WTC11 (cell line): ENCODE measurements around the gene MSX1. TPM values are rescaled to one million over a fixed set of nuclear protein-coding genes. Genes with fewer than 3 reads are reported as not detected.

Source experiments
- ATAC-seq: fragments of 200-7000 bp; cut with Tn5 transposase; 2 replicates; pipeline ENCODE4 v1.10.0; 2021; ENCODE audit warnings: mild to moderate bottlenecking, moderate library complexity
- CTCF ChIA-PET: fragments of 300-600 bp; sonication (Branson Sonifier 250); formaldehyde crosslinking; loops from one replicate; lab custom pipeline; 2021; ENCODE audit warnings: antibody characterized with exemption; lab: Charles Lee
- POLR2A ChIA-PET: fragments of 350-600 bp; sonication (Branson Sonifier 250); formaldehyde crosslinking; loops from one replicate; lab custom pipeline; 2021; ENCODE audit warnings: antibody characterized with exemption; lab: Charles Lee
- DNase-seq: peaks from one replicate; pipeline ENCODE4 v3.0.0; 2021; ENCODE audit warnings: low spot score
- H3K27ac Mint-ChIP-seq: 2 replicates; pipeline ENCODE4 v1.8.0; 2021; ENCODE audit warnings: mixed read lengths
- H3K27me3 Mint-ChIP-seq: 2 replicates; pipeline ENCODE4 v1.8.0; 2021; ENCODE audit warnings: low read depth, mild to moderate bottlenecking, moderate library complexity, mixed read lengths
- H3K36me3 Mint-ChIP-seq: 2 replicates; pipeline ENCODE4 v1.8.0; 2021; ENCODE audit warnings: mixed read lengths
- H3K4me1 Mint-ChIP-seq: 2 replicates; pipeline ENCODE4 v1.8.0; 2022; ENCODE audit warnings: mixed read lengths
- H3K4me3 Mint-ChIP-seq: 2 replicates; pipeline ENCODE4 v1.8.0; 2021; ENCODE audit warnings: mild to moderate bottlenecking, moderate library complexity, mixed read lengths
- H3K9me3 Mint-ChIP-seq: 2 replicates; pipeline ENCODE4 v1.8.0; 2021; ENCODE audit warnings: mixed read lengths
- AFF4 ChIP-seq: sonication (generic); formaldehyde crosslinking; IDR thresholded peaks from 2 replicates; pipeline ENCODE4 v1.8.1; 2023; ENCODE audit warnings: mild to moderate bottlenecking, missing genetic modification reagents, borderline replicate concordance
- ARID4B ChIP-seq: sonication (generic); formaldehyde crosslinking; IDR thresholded peaks from 2 replicates; pipeline ENCODE4 v1.8.0; 2023; ENCODE audit warnings: missing genetic modification reagents, mild to moderate bottlenecking, borderline replicate concordance
- ATF1 ChIP-seq: sonication (generic); formaldehyde crosslinking; IDR thresholded peaks from 2 replicates; pipeline ENCODE4 v1.8.1; 2023; ENCODE audit warnings: mild to moderate bottlenecking, moderate library complexity, missing genetic modification reagents
- ATF2 ChIP-seq: sonication (generic); formaldehyde crosslinking; IDR thresholded peaks from 2 replicates; pipeline ENCODE4 v1.8.1; 2022; ENCODE audit warnings: low read depth, missing genetic modification reagents, borderline replicate concordance
- GABPB1 ChIP-seq: sonication (generic); formaldehyde crosslinking; IDR thresholded peaks from 2 replicates; pipeline ENCODE4 v1.8.1; 2023; ENCODE audit warnings: mild to moderate bottlenecking, missing genetic modification reagents
- GRHL2 ChIP-seq: fragments of 250-450 bp; sonication (Bioruptor Pico); IDR thresholded peaks from 2 replicates; pipeline ENCODE4 v1.8.0; 2022; ENCODE audit warnings: mild to moderate bottlenecking, moderate library complexity; ENCODE audit not compliant: insufficient replicate concordance, severe bottlenecking
- MYBL2 ChIP-seq: sonication (generic); formaldehyde crosslinking; IDR thresholded peaks from 2 replicates; pipeline ENCODE4 v1.8.1; 2023; ENCODE audit warnings: mild to moderate bottlenecking, moderate library complexity, missing genetic modification reagents
- NFATC4 ChIP-seq: fragments of 250-450 bp; sonication (Bioruptor Pico); IDR thresholded peaks from 2 replicates; pipeline ENCODE4 v1.9.0; 2021; ENCODE audit warnings: mild to moderate bottlenecking
- RORB ChIP-seq: fragments of 250-450 bp; sonication (Bioruptor Pico); IDR thresholded peaks from 2 replicates; pipeline ENCODE4 v1.9.0; 2021; ENCODE audit warnings: mild to moderate bottlenecking
- SMAD4 ChIP-seq: sonication (generic); formaldehyde crosslinking; IDR thresholded peaks from 2 replicates; pipeline ENCODE4 v1.8.0; 2022; ENCODE audit warnings: mild to moderate bottlenecking, missing genetic modification reagents
- TEAD1 ChIP-seq: sonication (generic); formaldehyde crosslinking; IDR thresholded peaks from 2 replicates; pipeline ENCODE4 v1.8.0; 2022; ENCODE audit warnings: mild to moderate bottlenecking, missing genetic modification reagents
- ZNF121 ChIP-seq: sonication (generic); formaldehyde crosslinking; IDR thresholded peaks from 2 replicates; pipeline ENCODE4 v1.8.0; 2023; ENCODE audit warnings: missing genetic modification reagents
- ZNF396 ChIP-seq: fragments of 250-450 bp; sonication (Bioruptor Pico); IDR thresholded peaks from 2 replicates; pipeline ENCODE4 v1.8.0; 2021; ENCODE audit warnings: mild to moderate bottlenecking, moderate library complexity, borderline replicate concordance
- ZNF425 ChIP-seq: fragments of 250-450 bp; sonication (Bioruptor Pico); conservative IDR thresholded peaks from 2 replicates; pipeline ENCODE4 v1.9.0; 2021; ENCODE audit warnings: mild to moderate bottlenecking
- total RNA-seq: library from RNA; stranded (reverse); gene quantifications from 3 replicates; pipeline ENCODE4 v1.2.3, GENCODE V29; 2021
- TF ChIP-seq, protein P1 (sequence below): fragments of 250-450 bp; sonication (Bioruptor Pico); IDR thresholded peaks from 2 replicates; pipeline ENCODE4 v1.8.0; 2021; ENCODE audit warnings: mild to moderate bottlenecking
- TF ChIP-seq, protein P2 (sequence below): sonication (generic); formaldehyde crosslinking; IDR thresholded peaks from 2 replicates; pipeline ENCODE4 v1.8.1; 2023; ENCODE audit warnings: mild to moderate bottlenecking, missing genetic modification reagents
- TF ChIP-seq, protein P3 (sequence below): sonication (generic); formaldehyde crosslinking; IDR thresholded peaks from 2 replicates; pipeline ENCODE4 v1.8.0; 2022; ENCODE audit warnings: mild to moderate bottlenecking, missing genetic modification reagents

Gene MSX1
- total RNA-seq, 1 experiment from 2014 or later, result 0.28 TPM

DNA sequence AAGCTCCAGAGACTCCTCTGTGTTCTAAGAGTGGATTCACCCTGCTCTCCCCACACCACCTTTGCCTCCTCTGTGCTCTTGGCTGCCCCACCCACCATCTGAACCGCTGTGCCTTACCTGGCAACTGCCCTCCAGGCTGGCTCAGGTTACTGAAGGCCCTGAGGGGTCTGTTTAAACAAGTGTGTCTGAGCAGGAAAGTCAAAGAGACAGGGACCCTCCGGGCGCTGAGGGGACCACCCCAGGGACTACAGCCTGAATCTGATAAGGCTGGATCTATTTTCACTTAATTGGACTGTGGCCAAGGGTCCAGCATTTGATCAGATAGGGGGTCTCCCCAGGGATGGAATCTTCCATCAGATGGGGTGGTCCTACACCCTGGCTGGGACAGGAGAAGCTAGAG lies 10.4 kb upstream of the MSX1 start:
- TF ChIP-seq, protein P1, sequence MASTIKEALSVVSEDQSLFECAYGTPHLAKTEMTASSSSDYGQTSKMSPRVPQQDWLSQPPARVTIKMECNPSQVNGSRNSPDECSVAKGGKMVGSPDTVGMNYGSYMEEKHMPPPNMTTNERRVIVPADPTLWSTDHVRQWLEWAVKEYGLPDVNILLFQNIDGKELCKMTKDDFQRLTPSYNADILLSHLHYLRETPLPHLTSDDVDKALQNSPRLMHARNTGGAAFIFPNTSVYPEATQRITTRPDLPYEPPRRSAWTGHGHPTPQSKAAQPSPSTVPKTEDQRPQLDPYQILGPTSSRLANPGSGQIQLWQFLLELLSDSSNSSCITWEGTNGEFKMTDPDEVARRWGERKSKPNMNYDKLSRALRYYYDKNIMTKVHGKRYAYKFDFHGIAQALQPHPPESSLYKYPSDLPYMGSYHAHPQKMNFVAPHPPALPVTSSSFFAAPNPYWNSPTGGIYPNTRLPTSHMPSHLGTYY (CRISPR knock-in tag), result no peak
- no peak for TF ChIP-seq MYBL2 (CRISPR knock-in tag)
- TF ChIP-seq, protein P2, sequence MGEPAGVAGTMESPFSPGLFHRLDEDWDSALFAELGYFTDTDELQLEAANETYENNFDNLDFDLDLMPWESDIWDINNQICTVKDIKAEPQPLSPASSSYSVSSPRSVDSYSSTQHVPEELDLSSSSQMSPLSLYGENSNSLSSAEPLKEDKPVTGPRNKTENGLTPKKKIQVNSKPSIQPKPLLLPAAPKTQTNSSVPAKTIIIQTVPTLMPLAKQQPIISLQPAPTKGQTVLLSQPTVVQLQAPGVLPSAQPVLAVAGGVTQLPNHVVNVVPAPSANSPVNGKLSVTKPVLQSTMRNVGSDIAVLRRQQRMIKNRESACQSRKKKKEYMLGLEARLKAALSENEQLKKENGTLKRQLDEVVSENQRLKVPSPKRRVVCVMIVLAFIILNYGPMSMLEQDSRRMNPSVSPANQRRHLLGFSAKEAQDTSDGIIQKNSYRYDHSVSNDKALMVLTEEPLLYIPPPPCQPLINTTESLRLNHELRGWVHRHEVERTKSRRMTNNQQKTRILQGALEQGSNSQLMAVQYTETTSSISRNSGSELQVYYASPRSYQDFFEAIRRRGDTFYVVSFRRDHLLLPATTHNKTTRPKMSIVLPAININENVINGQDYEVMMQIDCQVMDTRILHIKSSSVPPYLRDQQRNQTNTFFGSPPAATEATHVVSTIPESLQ (CRISPR knock-in tag), result no peak
- TF ChIP-seq NFATC4 (CRISPR knock-in tag), result no peak
- TF ChIP-seq, protein P3, sequence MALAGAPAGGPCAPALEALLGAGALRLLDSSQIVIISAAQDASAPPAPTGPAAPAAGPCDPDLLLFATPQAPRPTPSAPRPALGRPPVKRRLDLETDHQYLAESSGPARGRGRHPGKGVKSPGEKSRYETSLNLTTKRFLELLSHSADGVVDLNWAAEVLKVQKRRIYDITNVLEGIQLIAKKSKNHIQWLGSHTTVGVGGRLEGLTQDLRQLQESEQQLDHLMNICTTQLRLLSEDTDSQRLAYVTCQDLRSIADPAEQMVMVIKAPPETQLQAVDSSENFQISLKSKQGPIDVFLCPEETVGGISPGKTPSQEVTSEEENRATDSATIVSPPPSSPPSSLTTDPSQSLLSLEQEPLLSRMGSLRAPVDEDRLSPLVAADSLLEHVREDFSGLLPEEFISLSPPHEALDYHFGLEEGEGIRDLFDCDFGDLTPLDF (CRISPR knock-in tag), result no peak
- TF ChIP-seq GABPB1 (CRISPR knock-in tag), result no peak
- TF ChIP-seq GRHL2 (CRISPR knock-in tag), result no peak
- no peak for TF ChIP-seq ATF1 (CRISPR knock-in tag)
- no peak for TF ChIP-seq ARID4B
- Mint-ChIP-seq H3K4me1 (peaks cover 14% of the 10 kb centered on the region), H3K27me3 (peaks cover 92% of the 10 kb centered on the region), H3K36me3 (no peaks in the 10 kb centered on the region), H3K4me3 (no peak overlapping the region), H3K9me3 (no peaks in the 10 kb centered on the region), H3K27ac (no peak overlapping the region)
- ChIA-PET CTCF (no interaction called here), POLR2A (no interaction called here)
- DNase-seq (no peak), ATAC-seq (no peak)

DNA sequence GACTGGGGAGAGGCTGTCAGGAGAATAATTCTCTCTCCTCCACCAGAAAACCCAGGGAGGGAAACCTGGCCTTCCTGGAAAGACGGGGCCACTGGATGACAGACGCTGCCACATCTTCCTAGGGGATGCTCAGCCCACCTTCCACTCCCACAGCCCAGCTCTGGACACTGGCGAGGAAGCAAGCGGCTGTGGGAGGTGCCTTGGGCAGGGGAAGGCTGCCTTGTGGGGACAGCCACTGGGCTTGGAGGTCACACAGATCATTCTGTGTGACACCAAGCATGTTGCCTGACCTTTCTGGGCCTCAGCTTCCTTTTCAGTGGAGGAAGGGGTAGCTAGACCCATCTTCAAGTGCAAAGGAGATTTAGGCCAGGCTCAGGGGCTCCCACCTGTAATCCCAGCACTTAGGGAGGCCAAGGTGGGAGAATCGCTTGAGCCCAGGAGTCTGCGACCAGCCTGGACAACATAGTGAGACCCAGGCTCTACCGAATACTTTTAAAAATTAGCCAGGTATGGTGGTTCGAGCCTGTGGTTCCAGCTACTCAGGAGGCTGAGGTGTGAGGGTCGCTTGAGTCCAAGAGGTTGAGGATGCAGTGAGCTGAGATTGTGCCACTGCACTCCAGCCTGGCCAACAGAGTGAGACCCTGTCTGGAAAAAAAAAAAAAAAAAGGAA lies 9.8 kb upstream of the MSX1 start:
- Mint-ChIP-seq H3K36me3 (no peaks in the 10 kb centered on the region), H3K9me3 (no peaks in the 10 kb centered on the region), H3K4me3 (no peak overlapping the region), H3K4me1 (peaks cover 18% of the 10 kb centered on the region), H3K27me3 (peaks cover 92% of the 10 kb centered on the region), H3K27ac (no peak overlapping the region)
- DNase-seq (no peak), ATAC-seq (no peak)
- POLR2A ChIA-PET, result no interaction called here
- CTCF ChIA-PET, result no interaction called here
- no peak for TF ChIP-seq RORB (CRISPR knock-in tag)
- TF ChIP-seq ZNF396 (CRISPR knock-in tag), result no peak
- TF ChIP-seq ZNF121 (CRISPR knock-in tag), result no peak
- TF ChIP-seq AFF4 (CRISPR knock-in tag), result no peak
- TF ChIP-seq ATF2, result no peak
- TF ChIP-seq ZNF425 (CRISPR knock-in tag), result no peak
- no peak for TF ChIP-seq TEAD1 (CRISPR knock-in tag)
- TF ChIP-seq SMAD4 (CRISPR knock-in tag), result no peak
